Fibroblast of skin of right quadriceps (primary cell): ENCODE measurements around the gene DENND1A.

Experiments
- DNase-seq: peaks from one replicate; pipeline ENCODE4 v3.0.0-alpha.2; 2013

DENND1A gene

GRCh38 chr9:123604861-123605260, 325.1 kb downstream of the DENND1A start:
- no peak for DNase-seq

- DNase-seq, result no peak
These were observed 328.1 kb downstream of the DENND1A start for GRCh38 chr9:123601828-123602227.

GRCh38 chr9:123599781-123600180, 330.1 kb downstream of the DENND1A start:
- peak; percentile 53 for DNase-seq

GRCh38 chr9:123597876-123598556, 331.9 kb downstream of the DENND1A start:
- no peak for DNase-seq

GRCh38 chr9:123597048-123597447, 332.9 kb downstream of the DENND1A start:
- no peak for DNase-seq

- no peak for DNase-seq
These were observed 338.6 kb downstream of the DENND1A start for GRCh38 chr9:123591283-123591682.

- no peak for DNase-seq
These were observed 339.4 kb downstream of the DENND1A start for GRCh38 chr9:123590499-123590898.

GRCh38 chr9:123589361-123590239, 340.3 kb downstream of the DENND1A start:
- no peak for DNase-seq

GRCh38 chr9:123586275-123586674, 343.7 kb downstream of the DENND1A start:
- DNase-seq, result no peak

- DNase-seq, result no peak
These were observed 345.4 kb downstream of the DENND1A start for GRCh38 chr9:123584202-123585176.

- no peak for DNase-seq
These were observed 346.3 kb downstream of the DENND1A start for GRCh38 chr9:123583646-123584045.

- DNase-seq, result no peak
These were observed 358.7 kb downstream of the DENND1A start for GRCh38 chr9:123571240-123571639.

GRCh38 chr9:123568691-123569688, 360.9 kb downstream of the DENND1A start:
- peak; percentile 71 for DNase-seq

- DNase-seq, result no peak
These were observed 362.9 kb downstream of the DENND1A start for GRCh38 chr9:123567013-123567412.

GRCh38 chr9:123564652-123565051, 365.3 kb downstream of the DENND1A start:
- DNase-seq, result no peak

GRCh38 chr9:123562844-123563346, 367.0 kb downstream of the DENND1A start:
- peak; percentile 94 for DNase-seq

GRCh38 chr9:123561046-123561445, 368.9 kb downstream of the DENND1A start:
- DNase-seq, result no peak

- DNase-seq, result no peak
These were observed 373.2 kb downstream of the DENND1A start for GRCh38 chr9:123556464-123557435.

GRCh38 chr9:123555646-123556045, 374.3 kb downstream of the DENND1A start:
- DNase-seq, result no peak

- no peak for DNase-seq
These were observed 377.4 kb downstream of the DENND1A start for GRCh38 chr9:123552530-123552929.
